SK-N-SH treated with all-trans-retinoic acid at 6 μM for 48 hours (cell line): ENCODE data around the gene CDC5L.

Experiments used
- GLIS3 ChIP-seq: fragments of 250-450 bp; sonication (Bioruptor Pico); IDR thresholded peaks from 2 replicates; pipeline ENCODE4 v1.5.0; 2020; ENCODE audit warnings: mild to moderate bottlenecking, moderate library complexity
- OSR1 ChIP-seq: fragments of 250-450 bp; sonication (Bioruptor Pico); IDR thresholded peaks from 2 replicates; pipeline ENCODE4 v1.8.0; 2022; ENCODE audit warnings: moderate library complexity, mild to moderate bottlenecking, inconsistent platforms
- RARB ChIP-seq: fragments of 250-450 bp; sonication (Bioruptor Pico); IDR thresholded peaks from 2 replicates; pipeline ENCODE4 v1.8.0; 2021; ENCODE audit warnings: mild to moderate bottlenecking, moderate library complexity
- TOX ChIP-seq: fragments of 250-450 bp; sonication (Bioruptor Pico); IDR thresholded peaks from 2 replicates; pipeline ENCODE4 v1.8.0; 2021; ENCODE audit warnings: mild to moderate bottlenecking, moderate library complexity, borderline replicate concordance
- ZFP3 ChIP-seq: fragments of 250-450 bp; sonication (Bioruptor Pico); IDR thresholded peaks from 2 replicates; pipeline ENCODE4 v1.5.0; 2020; ENCODE audit warnings: mild to moderate bottlenecking, moderate library complexity
- ZFP30 ChIP-seq: fragments of 450-650 bp; formaldehyde crosslinking; IDR thresholded peaks from 2 replicates; pipeline ENCODE4 v1.5.0; 2022; ENCODE audit warnings: mild to moderate bottlenecking, moderate library complexity
- ZNF565 ChIP-seq: fragments of 450-650 bp; formaldehyde crosslinking; conservative IDR thresholded peaks from 2 replicates; pipeline ENCODE4 v1.5.0; 2020; ENCODE audit warnings: low read depth, mild to moderate bottlenecking, moderate library complexity
- ZNF70 ChIP-seq: fragments of 450-650 bp; formaldehyde crosslinking; IDR thresholded peaks from 2 replicates; pipeline ENCODE4 v1.5.0; 2020; ENCODE audit warnings: mild to moderate bottlenecking, moderate library complexity
- TF ChIP-seq, protein P1 (sequence below): fragments of 250-450 bp; sonication (Bioruptor Pico); IDR thresholded peaks from 2 replicates; pipeline ENCODE4 v1.8.0; 2020; ENCODE audit warnings: mild to moderate bottlenecking, moderate library complexity, borderline replicate concordance
- TF ChIP-seq, protein P2 (sequence below): fragments of 250-450 bp; sonication (Bioruptor Pico); IDR thresholded peaks from 2 replicates; pipeline ENCODE4 v1.5.1; 2021; ENCODE audit warnings: mild to moderate bottlenecking, moderate library complexity

DNA sequence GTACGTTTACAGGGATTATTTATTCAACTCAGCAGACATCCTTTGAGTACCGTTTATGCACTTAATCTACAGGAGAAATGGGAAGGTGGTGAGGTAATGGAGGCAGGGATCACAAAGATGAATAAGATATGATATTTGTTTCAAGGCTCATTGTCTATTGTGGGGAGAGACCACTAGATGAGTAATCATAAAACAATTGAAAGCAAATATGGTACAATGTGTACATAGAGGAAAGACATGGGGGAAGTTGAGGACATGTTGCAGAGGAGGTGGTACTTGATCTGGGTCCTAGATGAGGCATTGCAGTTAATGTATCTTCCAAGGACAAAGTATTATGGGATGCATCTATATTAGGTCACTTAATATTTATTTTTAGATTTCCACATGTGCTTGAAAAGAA lies 13.7 kb upstream of the CDC5L start:
- TF ChIP-seq TOX (CRISPR knock-in tag) (no peak), OSR1 (no peak), ZNF565 (CRISPR knock-in tag) (no peak), ZFP3 (CRISPR knock-in tag) (no peak), ZFP30 (no peak), RARB (no peak), ZNF70 (no peak), GLIS3 (CRISPR knock-in tag) (no peak)
- TF ChIP-seq, protein P1, sequence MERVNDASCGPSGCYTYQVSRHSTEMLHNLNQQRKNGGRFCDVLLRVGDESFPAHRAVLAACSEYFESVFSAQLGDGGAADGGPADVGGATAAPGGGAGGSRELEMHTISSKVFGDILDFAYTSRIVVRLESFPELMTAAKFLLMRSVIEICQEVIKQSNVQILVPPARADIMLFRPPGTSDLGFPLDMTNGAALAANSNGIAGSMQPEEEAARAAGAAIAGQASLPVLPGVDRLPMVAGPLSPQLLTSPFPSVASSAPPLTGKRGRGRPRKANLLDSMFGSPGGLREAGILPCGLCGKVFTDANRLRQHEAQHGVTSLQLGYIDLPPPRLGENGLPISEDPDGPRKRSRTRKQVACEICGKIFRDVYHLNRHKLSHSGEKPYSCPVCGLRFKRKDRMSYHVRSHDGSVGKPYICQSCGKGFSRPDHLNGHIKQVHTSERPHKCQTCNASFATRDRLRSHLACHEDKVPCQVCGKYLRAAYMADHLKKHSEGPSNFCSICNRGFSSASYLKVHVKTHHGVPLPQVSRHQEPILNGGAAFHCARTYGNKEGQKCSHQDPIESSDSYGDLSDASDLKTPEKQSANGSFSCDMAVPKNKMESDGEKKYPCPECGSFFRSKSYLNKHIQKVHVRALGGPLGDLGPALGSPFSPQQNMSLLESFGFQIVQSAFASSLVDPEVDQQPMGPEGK (CRISPR knock-in tag), result no peak
- TF ChIP-seq, protein P2, sequence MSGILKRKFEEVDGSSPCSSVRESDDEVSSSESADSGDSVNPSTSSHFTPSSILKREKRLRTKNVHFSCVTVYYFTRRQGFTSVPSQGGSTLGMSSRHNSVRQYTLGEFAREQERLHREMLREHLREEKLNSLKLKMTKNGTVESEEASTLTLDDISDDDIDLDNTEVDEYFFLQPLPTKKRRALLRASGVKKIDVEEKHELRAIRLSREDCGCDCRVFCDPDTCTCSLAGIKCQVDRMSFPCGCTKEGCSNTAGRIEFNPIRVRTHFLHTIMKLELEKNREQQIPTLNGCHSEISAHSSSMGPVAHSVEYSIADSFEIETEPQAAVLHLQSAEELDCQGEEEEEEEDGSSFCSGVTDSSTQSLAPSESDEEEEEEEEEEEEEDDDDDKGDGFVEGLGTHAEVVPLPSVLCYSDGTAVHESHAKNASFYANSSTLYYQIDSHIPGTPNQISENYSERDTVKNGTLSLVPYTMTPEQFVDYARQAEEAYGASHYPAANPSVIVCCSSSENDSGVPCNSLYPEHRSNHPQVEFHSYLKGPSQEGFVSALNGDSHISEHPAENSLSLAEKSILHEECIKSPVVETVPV, result no peak
